T follicular helper cell (primary cell): ENCODE results near the gene SORCS3.

ENCODE experiments used
- DNase-seq: peaks from one replicate; pipeline ENCODE4 v3.0.0-alpha.2; 2020; ENCODE audit warnings: low read depth

SORCS3 gene

DNA sequence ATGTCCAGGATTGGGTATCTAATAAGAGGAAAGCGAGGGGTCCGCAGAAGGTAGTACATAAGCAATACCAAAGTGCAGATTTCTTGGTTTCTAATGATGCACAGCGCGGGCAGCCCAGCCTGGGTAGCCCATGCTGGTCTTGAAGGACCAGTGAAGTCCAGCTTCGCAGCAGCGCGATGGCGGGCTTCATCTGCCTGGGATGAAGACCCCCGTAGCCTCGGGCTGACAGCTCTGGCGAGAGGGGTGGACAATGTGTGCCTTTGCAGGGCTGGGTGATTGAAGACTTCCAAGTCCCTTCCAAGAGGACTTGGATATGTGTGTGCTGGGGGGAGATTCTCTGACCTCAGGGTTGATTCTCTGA lies 2.2 kb downstream of the SORCS3 start:
- DNase-seq = no peak

DNA sequence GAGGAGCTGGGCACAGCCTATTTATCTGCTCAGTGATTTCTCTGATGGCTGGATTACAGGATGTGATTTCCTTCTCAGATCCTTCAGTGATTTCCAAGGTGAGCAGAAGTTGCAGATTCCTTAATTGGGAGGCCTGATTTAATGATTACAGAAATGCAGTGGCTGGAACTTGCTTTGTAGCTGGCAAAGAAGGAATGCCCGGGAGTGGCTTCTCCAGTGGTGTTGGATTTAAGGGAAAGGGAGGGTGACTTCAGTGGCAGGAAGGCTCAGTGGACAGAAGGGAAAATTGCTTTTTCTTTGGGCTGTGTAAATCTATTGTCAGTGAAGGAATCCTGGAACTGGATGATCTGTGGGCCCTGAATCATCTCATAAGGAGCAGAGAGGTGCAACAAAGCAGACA lies 5.1 kb downstream of the SORCS3 start:
- DNase-seq = no peak

DNA sequence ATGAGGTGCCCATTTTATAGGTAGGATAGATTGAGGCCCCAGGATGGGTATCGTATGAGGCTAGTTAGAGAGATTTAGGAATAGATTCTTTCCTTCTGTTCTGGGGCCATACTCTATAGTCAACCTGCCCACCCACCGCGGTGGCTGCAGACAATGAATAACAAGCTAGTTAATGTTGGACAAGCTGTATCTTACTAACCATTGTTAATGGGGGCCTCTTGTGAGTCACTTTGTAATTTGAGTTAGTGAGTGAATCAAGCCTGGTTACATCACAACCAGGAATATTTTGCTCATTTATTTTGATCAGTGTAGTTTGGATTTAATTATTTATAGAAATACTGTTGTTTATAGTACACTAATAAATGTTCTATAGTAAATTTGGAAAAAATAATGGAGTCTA lies 7.3 kb downstream of the SORCS3 start:
- DNase-seq = no peak

DNA sequence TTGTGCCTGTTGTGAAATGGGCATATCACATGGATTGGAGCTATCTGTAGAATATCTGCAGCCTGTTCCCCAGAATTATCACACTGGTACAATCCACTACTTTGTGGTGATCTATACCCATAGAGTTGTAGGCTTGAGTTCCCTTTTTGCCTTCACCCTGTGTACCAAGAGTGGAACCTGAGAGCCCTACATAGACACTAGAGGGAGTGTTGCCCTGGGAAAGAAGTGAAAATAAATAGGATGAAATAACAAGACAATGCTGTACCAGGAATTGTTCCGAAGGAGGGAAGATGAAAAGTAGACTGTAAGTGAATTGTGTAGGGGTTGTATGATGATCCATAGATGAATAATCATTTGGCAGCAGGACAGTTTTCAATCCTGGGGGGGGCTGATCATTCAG lies 9.0 kb downstream of the SORCS3 start:
- no peak for DNase-seq

DNA sequence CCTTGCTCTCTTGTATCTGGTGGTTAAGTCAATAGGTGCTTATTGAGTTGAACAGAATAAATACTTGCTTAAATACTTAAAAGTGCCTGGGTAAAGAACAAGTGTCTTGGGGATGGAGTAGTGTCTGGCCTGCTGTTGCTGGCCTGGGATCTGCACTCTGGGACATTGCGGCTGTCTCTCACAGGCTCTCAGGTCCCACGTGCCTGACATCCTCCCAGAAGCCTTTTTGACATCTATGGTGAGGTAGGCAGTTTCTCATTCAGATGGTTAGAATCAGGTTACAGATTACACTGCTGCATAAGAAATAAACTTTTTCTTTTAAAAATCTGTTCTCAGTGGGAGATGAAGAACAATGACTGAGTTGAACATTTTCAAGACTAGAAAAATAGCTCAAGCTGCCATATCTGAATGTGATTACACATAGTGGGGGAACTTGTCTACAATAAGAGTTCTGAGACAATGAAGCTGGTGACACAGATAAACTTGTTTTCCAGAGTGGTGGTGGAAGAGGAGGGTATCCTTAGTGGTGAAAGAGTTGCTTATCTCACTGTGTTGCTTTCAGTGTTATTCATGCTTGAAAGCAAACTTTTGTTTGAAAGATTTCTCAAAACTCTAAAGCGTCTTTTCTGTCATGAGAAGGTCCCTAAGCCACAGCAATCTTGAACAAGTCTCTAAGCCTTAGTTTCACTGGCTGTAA lies 9.7 kb downstream of the SORCS3 start:
- no peak for DNase-seq

DNA sequence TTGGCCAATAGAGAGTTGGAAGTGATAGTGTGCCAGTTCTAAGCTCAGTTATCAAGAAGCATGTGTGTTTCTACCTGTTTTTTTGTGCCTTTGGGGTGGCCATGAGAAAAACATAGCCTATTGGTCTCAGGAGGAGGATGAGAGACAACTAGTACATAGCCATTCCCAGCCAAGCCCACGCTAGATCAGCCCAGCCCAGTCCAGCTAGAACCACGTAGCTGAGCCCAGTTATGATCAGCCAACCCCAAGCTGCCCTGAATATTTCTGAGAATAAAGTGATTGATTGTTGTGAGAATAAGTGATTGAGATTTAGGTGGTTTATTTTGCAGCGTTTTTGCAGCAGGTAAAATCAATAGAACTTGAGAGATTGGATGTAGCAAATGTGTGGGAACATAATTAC lies 15.9 kb downstream of the SORCS3 start:
- DNase-seq = no peak

DNA sequence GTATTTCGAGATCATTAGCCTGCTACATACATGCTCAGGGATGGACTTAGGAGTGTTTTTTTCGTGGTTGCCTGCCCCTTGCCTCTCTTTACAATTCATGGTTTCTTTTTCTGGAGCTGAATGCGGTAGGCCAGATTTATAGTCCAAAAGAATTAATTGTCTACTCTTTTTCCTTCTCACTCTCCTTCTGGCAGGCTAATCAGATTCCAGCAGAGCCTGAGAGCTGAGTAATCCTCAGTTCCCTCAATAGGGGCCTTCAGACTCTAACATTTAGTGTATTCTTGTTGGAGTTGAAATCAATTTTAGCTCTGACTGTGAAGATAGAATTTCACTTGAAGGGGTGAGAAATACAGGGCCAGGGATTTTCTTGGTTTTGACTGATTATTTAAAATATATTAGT lies 16.4 kb downstream of the SORCS3 start:
- no peak for DNase-seq

DNA sequence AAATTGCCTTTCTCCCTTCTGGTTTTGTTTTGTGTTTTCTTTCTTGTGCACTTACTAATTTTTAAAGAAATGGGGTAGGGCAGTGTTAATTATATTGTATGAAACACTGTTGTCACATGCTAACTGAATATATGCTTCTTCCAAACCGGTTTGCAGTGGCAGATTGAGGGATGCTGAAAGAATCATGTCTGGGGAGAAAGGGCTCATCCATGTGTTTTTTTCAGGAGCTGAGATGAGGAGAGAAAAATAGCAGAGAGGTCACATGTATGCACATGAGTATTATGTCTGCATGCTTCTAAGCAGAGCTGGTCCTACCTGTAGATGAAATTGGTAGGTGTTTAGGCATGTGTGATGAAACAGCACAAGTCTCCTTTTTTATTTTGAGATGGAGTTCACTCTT lies 17.0 kb downstream of the SORCS3 start:
- no peak for DNase-seq

DNA sequence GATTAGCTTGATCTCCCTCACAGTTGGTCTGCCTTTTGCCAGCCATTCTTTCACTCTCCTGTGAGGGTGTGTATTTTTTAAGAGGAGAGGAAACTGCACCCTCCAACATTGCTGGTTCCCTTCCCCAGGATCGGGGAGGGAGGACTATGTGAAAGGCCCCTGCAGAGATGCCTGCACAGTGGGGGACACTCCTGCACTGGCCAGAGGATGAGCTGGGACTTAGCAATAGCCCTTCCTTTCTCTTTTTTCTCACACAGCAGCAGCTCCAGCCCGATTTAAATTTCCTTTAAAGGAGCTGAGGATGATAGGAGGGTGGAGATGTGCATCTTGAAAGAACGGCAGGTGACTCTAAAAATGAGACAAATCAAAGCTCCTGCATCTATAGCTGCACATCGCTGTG lies 18.7 kb downstream of the SORCS3 start:
- DNase-seq = no peak

DNA sequence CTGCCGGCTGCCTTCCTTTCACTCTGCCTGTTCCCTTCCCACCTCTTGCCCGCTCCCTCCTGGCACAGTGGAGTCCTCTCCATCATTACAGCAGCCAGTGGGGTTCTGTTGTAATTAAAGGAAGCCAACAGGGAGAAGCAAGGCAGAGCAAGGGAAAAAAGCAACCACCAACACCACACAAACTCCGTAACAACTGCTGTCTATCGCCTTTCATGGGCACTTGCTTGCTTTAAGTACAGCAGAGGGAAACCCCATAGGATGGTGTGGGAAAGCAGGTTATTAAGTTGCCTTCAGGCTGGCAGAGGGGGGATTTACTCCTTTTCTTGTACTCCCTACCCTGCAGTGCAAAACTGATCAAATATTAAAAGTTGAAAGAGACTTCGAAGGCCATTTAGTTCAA lies 22.0 kb downstream of the SORCS3 start:
- no peak for DNase-seq

DNA sequence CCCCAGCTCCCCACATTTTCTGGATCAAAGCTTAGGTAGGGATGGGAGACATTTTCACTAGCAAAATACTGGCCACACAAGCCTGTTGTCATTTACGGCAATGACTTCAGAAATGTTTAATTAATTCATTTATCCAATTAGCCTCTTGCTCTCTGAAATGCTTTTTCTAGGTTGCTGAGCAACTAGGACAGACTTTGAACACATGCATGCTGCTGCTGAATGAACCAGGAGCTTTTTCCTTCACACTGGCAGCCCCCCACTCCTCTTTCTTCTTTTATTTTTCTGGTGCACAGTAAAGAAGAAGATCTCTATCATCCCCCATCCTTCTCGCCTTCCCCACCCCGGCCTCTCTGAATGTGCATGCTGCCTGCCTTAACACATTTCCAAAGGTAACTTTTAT lies 22.5 kb downstream of the SORCS3 start:
- no peak for DNase-seq

DNA sequence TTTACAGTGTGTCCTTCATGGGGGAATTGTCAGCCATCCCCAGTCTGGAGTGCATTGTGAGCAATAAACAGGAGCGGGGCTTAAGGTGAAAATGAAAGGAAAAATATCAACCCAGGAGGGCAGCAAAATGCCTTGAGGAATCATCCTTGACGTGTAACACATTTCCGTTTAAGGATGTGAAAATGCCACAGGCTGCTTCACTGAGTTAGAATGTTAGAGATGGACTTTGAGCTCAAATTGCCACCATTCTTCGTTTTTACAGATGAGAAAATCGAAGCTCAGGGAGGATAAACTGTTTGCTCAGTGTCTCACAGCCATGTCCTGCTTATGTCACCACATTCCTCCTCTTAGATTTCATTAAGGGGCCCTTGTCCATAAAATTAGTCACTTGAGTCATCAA lies 23.1 kb downstream of the SORCS3 start:
- DNase-seq = no peak

DNA sequence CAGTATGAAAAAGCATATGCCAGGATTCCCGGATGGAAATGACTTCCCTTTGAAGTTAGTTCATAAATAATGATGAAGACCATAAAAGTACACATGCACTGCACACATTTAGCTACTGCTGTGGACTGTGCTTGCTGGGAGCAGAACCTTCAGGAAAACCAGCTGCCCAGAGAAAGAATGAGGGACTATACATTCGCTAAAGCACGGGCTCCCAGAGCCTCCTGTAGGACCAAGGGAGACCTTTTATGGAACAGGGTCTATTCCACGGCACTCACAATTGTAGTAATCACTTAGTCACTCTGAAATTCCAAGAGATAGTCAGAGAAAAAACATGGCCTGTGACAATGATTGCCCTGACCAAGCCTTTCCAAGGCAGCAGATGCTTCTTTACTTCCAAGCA lies 24.1 kb downstream of the SORCS3 start:
- DNase-seq = no peak

DNA sequence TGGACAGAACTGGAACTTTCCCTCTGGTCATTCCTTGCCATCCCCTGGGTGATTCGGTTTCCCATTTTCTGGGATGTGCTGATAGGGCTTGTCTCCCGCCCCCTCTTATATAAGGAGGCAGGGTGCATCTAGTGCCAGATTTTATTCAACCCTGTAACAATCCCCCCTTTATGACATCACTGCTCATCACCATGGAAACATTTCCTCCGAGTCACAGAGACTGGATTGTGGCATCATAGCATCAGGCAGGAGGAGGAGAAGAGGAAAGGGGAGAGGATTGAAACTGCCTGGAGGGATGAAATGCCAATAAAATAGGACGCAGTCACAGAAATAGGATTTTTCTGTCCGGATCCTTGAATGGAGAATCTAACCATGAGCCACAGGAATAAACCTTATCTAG lies 25.0 kb downstream of the SORCS3 start:
- DNase-seq = no peak

DNA sequence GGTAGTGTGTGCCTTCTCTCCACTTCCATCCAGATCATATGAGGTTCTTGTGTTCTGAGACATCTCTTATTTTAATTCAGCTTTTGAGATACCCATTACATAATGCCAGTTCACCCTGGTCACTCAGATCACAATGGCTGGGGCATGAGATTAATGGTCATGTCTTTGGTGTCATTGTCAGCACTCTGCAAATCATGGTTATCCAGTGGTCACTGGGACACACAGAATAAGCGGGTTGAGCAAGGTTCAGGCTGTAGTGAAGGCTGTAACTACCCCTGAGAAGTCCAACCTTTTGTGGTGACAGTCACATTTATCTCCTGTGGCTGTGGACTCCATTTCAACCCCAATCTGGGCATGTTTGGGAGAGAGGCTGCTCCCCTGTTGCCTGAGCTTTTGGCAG lies 35.8 kb downstream of the SORCS3 start:
- no peak for DNase-seq

DNA sequence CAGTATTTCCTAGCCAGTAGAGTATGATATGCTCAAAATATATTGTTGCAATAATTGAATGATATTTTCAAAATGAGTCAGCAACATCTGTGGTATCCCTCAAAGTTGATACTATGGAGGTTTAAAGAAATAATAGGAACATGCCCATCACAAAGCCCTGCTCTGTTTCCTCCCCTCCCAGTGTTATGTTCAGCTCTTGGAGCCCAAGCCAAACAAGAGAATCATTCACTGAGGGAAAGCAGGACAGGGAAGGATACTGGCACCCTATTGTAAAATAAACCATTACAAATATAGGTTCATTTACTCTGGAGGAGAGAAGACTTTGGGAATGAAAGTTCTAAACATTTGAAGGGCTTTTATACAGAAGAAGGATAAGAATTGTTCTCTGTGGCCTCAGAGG lies 37.6 kb downstream of the SORCS3 start:
- no peak for DNase-seq

DNA sequence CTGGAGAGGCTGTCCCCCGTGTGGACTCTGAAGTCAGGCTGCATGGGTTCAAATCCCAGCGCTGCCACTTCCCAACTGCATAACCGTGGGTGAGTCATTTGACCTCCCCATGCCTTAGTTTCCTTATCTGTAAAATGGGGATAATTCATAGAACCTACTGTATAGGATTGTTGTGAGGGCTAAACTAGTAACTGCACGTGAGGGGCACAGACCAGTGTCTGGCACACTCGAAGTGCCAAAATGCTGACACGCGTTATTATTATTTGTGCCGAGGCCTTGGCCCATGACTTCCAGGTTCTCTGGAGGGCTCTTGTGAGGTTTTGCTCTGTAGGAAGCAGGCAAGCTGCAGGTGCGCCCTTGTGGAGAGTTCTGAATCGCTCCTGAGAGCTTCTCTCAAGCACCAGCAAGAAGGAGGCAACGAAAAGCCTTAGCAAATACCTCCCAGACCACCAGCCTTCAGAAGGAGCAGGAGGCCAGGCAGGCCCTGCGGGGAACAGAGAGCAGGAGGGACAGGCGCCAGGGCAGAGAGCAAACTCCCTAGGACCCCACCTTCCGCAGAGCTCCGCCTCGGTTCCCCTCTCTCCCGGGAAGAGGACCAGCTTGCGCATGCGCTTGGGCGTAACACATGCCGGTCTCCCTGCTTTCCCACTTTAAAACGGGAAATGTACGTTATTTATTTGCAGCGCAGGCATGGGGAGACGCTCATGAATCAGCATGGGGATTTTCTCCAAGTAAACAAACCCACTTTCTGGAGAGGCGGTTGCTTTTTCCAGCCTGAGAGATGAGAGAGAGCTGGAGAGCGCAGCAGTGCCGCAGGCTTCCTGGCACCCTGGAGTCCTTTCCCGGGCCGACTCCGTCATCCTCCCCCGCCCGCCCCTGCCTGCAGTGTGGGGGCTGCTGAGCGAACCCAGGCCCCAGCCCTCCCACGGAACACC lies 39.6 kb downstream of the SORCS3 start:
- DNase-seq = no peak

DNA sequence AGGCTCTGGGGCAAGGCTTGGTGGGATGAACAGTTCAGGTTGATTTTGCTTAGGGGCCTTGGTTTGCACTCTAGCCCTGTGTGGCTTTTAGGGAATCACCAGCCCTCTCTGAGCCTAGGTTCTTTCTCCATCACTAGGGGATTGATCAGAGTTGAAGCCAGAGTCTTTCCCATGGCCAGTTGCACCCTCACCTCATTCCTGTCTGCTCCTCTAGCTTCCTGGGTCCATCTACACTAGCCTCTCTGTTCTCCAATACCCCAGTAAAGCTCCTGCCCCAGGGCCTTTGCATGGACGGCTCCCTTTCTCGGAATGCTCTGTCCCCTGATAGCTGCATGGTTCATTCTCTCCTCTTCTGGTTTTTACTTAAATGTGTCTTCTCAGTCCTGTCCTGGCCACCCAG lies 40.4 kb downstream of the SORCS3 start:
- no peak for DNase-seq

DNA sequence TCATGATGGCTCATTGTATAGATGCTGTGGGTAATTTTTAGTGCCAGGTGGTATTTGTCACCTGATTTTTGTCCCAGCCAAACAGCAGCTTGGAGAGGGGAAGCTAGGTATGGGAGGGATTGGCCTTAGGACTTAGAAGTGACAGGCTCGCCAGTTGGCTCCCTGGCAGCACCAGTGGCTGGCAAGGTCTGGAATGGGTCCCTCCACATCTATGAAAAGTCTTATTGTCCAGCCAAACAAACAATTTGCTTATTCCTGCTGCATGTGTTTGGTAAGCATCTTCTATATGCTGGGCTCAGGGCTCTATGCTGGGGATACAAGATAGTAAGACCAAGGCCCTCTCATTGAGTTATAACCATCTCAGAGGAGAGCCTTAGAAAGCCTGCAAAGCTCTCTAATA lies 42.5 kb downstream of the SORCS3 start:
- DNase-seq = no peak

DNA sequence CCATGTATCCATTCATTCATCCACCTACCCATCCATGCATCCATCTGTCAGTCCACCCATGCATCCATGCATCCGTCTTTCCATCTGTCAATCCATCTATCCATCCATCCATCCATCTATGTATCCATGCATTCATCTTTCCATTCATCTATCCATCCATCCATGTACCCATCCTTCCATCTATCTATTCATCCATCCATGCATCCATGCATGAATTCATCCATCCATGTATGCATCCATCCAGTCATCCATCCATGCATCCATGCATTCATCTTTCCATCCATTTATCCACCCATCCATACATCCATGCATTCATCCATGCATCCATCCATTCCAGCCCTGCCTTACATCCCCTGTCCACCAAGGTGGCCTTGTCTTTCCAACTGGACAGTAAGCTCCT lies 45.7 kb downstream of the SORCS3 start:
- no peak for DNase-seq

DNA sequence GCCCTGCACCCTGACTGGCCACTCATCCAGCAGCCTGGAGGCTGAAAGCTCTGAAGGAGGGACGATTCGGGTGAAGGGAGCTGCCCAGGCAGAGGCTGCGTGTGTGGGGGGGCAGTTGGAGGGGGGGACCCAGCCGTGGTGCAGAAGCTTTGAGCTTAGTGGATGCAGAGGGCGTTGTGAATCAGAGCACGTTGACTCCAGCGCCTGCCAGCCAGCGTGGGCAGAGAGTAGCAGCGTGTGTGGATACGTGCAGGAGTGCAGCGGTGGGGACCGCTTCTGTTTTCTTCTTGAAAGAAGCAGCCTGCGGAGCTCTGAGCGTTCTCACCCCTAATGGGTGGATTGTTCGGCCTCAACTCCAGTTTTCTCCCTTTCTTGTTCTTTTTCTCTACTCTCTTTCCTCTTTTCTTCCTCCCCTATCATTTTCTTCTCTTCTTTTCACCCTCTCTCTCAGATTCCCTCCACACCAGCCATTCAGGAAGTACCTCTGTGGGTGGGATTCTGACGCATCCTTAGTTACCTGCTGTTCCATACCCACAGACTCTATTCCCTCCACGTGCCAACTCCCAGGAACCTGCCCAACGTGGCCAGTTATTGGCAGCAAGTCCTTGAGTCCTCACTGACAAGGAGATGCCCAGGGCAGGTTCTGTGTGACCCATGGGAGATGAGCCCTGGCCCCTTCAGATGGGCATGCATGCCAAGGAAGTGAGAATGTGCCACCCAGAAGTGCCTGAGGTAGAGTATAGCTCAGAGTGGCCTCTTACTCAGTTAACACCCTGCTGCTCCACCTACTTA lies 47.4 kb downstream of the SORCS3 start:
- DNase-seq = no peak

DNA sequence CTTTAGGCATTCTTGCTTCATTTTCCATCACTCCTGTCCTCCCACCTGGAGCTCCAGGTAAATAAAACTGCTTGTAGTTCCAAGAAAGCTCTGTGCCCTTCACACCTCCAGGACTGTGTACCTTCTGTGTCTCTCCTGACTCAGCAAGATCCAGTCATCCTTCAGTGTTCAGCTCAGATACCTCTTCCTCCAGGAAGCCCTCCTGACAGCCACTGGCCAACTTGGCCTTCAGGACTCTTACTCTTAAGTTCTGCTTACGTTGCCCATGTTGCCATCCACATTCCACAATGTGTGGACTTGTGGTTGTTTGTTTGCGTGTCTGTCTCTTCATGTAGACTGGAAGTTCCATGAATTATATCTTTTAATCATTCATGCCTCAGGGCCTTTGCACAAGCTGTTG lies 48.0 kb downstream of the SORCS3 start:
- DNase-seq = no peak

DNA sequence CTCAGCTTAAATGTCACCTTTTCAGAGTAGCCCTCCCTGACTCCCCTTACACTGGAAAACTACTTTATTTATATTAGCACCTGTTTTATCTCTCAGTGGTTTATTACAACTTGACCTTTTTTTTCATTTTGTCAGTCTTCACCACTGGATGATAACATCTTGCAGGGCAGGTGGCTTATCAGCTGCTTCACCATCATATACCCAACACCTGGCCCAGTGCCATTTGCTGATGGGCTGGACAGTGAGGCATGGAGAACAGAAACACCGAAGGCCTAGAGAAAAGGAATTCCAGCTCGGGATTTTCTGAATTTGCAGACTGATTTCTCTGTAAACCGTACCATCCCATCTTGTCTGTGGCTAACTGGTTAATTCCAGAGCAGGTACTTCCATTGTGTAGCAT lies 48.5 kb downstream of the SORCS3 start:
- DNase-seq = no peak
